IMR-90 (cell line): ENCODE measurements around the gene TFDP2. TPM values are rescaled to one million over a fixed set of nuclear protein-coding genes. Genes with fewer than 3 reads are reported as not detected.

ENCODE experiments used
- ATAC-seq: fragments of 200-7000 bp; cut with Tn5 transposase; 2 replicates; pipeline ENCODE4 v1.9.1; 2020; ENCODE audit warnings: low read depth, mild to moderate bottlenecking, moderate library complexity
- BruUV-seq: library from RNA; stranded (reverse); fragments of 400-500 nt; replicated peaks from 2 replicates; lab custom pipeline; 2021; lab: Mats Ljungman, UMichigan
- CTCF ChIA-PET: fragments of 300-600 bp; formaldehyde crosslinking; extraction: SDS; loops from one replicate; lab custom pipeline; 2021; ENCODE audit warnings: antibody characterized with exemption; lab: Yijun Ruan, JAX
- POLR2A ChIA-PET: fragments of 300-600 bp; sonication (Branson Sonifier 250); formaldehyde crosslinking; loops from one replicate; lab custom pipeline; 2022; ENCODE audit warnings: antibody characterized with exemption; ENCODE audit not compliant: unreplicated experiment; lab: Charles Lee
- DNase-seq: peaks from one replicate; pipeline ENCODE4 v3.0.0; 2013
- H2AFZ ChIP-seq: replicated peaks from 2 replicates; pipeline ENCODE3; 2013; ENCODE audit warnings: low read length, mild to moderate bottlenecking; ENCODE audit not compliant: poor library complexity
- H2AK5ac ChIP-seq: 2 replicates; pipeline ENCODE4 v1.6.1; 2013; ENCODE audit warnings: low read depth, low read length, inconsistent platforms
- H2AK9ac ChIP-seq: replicated peaks from 2 replicates; pipeline ENCODE3; 2013; ENCODE audit warnings: mild to moderate bottlenecking, low read depth, low read length, moderate library complexity; ENCODE audit not compliant: poor library complexity
- H2BK120ac ChIP-seq: 2 replicates; pipeline ENCODE4 v1.6.1; 2013; ENCODE audit warnings: low read depth, low read length, inconsistent platforms
- H2BK15ac ChIP-seq: 3 replicates; pipeline ENCODE4 v1.6.1; 2013; ENCODE audit warnings: low read depth, low read length, inconsistent platforms
- H2BK20ac ChIP-seq: 2 replicates; pipeline ENCODE4 v1.6.1; 2013; ENCODE audit warnings: low read depth, mild to moderate bottlenecking, inconsistent platforms, low read length, moderate library complexity
- H2BK5ac ChIP-seq: 2 replicates; pipeline ENCODE4 v1.6.1; 2013; ENCODE audit warnings: mild to moderate bottlenecking, low read depth, low read length, inconsistent platforms; ENCODE audit not compliant: poor library complexity, severe bottlenecking
- H3K14ac ChIP-seq: replicated peaks from 2 replicates; pipeline ENCODE4 v1.6.1; 2013; ENCODE audit warnings: low read depth, low read length, inconsistent platforms
- H3K18ac ChIP-seq: 2 replicates; pipeline ENCODE4 v1.6.1; 2013; ENCODE audit warnings: low read depth, low read length, control low read depth
- H3K23ac ChIP-seq: 2 replicates; pipeline ENCODE4 v1.6.1; 2013; ENCODE audit warnings: low read depth, low read length, inconsistent platforms
- H3K27ac ChIP-seq: 2 replicates; pipeline ENCODE4 v1.5.1; 2013; ENCODE audit warnings: mild to moderate bottlenecking, control low read depth, low read length; ENCODE audit not compliant: insufficient read depth
- H3K27me3 ChIP-seq: 2 replicates; pipeline ENCODE4 v1.6.1; 2013; ENCODE audit warnings: low read length; ENCODE audit not compliant: control insufficient read depth, insufficient read depth
- H3K36me3 ChIP-seq: 2 replicates; pipeline ENCODE4 v1.6.1; 2013; ENCODE audit warnings: low read length, mixed read lengths; ENCODE audit not compliant: control insufficient read depth, insufficient read depth
- H3K4ac ChIP-seq: 2 replicates; pipeline ENCODE4 v1.6.1; 2013; ENCODE audit warnings: low read depth, low read length, inconsistent platforms
- H3K4me1 ChIP-seq: 2 replicates; pipeline ENCODE4 v1.6.1; 2013; ENCODE audit warnings: low read length, mixed read lengths; ENCODE audit not compliant: control insufficient read depth, insufficient read depth
- H3K4me2 ChIP-seq: 2 replicates; pipeline ENCODE4 v1.6.1; 2013; ENCODE audit warnings: low read depth, mild to moderate bottlenecking, control low read depth, low read length, moderate library complexity
- H3K4me3 ChIP-seq: 2 replicates; pipeline ENCODE4 v1.5.1; 2013; ENCODE audit warnings: low read depth, mild to moderate bottlenecking, control low read depth, low read length, moderate library complexity; ENCODE audit not compliant: insufficient read depth
- H3K56ac ChIP-seq: 2 replicates; pipeline ENCODE4 v1.6.1; 2013; ENCODE audit warnings: low read length, inconsistent platforms; ENCODE audit not compliant: insufficient read depth; ENCODE audit errors: extremely low read depth
- H3K79me1 ChIP-seq, 2 experiments: 2 replicates each; pipeline ENCODE4 v1.6.1; 2013; ENCODE audit warnings: low read length in 2 of 2, inconsistent platforms in 1 of 2, low read depth in 1 of 2
- H3K9ac ChIP-seq: 2 replicates; pipeline ENCODE4 v1.6.1; 2013; ENCODE audit warnings: low read depth, low read length, control low read depth
- H3K9me1 ChIP-seq: 2 replicates; pipeline ENCODE4 v1.6.1; 2013; ENCODE audit warnings: low read length, inconsistent platforms; ENCODE audit not compliant: insufficient read depth
- H3K9me3 ChIP-seq: 2 replicates; pipeline ENCODE4 v1.6.1; 2013; ENCODE audit warnings: low read length; ENCODE audit not compliant: control insufficient read depth, insufficient read depth
- H4K20me1 ChIP-seq: 2 replicates; pipeline ENCODE4 v1.6.1; 2013; ENCODE audit warnings: low read length, inconsistent platforms; ENCODE audit not compliant: insufficient read depth
- H4K5ac ChIP-seq: 2 replicates; pipeline ENCODE4 v1.6.1; 2013; ENCODE audit warnings: mild to moderate bottlenecking, low read depth, low read length, control low read depth
- H4K8ac ChIP-seq, 2 experiments: 2 replicates each; pipeline ENCODE4 v1.6.1; 2013; ENCODE audit warnings: low read depth in 2 of 2, low read length in 2 of 2, control low read depth in 1 of 2, inconsistent platforms in 1 of 2
- H4K91ac ChIP-seq: 2 replicates; pipeline ENCODE4 v1.6.1; 2013; ENCODE audit warnings: low read depth, low read length, inconsistent platforms; ENCODE audit not compliant: insufficient read depth
- BHLHE40 ChIP-seq: fragments of 150-350 bp; IDR thresholded peaks from 2 replicates; pipeline ENCODE4 v1.6.1; 2016; ENCODE audit warnings: mild to moderate bottlenecking, low read depth, low read length
- CEBPB ChIP-seq: IDR thresholded peaks from 2 replicates; pipeline ENCODE4 v1.6.1; 2012; ENCODE audit warnings: low read depth, low read length, improper control_type of control experiment
- CHD1 ChIP-seq: IDR thresholded peaks from 2 replicates; pipeline ENCODE4 v1.6.1; 2012; ENCODE audit warnings: low read depth, low read length, improper control_type of control experiment
- ELK1 ChIP-seq: fragments of 150-350 bp; IDR thresholded peaks from 2 replicates; pipeline ENCODE4 v1.6.1; 2016; ENCODE audit warnings: low read depth, mild to moderate bottlenecking, low read length, moderate library complexity, borderline replicate concordance
- FOS ChIP-seq: fragments of 150-350 bp; IDR thresholded peaks from 2 replicates; pipeline ENCODE4 v1.6.1; 2016; ENCODE audit warnings: low read depth, low read length
- MXI1 ChIP-seq: IDR thresholded peaks from 2 replicates; pipeline ENCODE4 v1.6.1; 2012; ENCODE audit warnings: low read depth, mild to moderate bottlenecking, low read length, moderate library complexity, borderline replicate concordance
- NFE2L2 ChIP-seq: fragments of 150-350 bp; IDR thresholded peaks from 2 replicates; pipeline ENCODE4 v1.6.1; 2016; ENCODE audit warnings: low read depth, mild to moderate bottlenecking, low read length
- POLR2A ChIP-seq: IDR thresholded peaks from 2 replicates; pipeline ENCODE4 v1.6.1; 2012; ENCODE audit warnings: mild to moderate bottlenecking, low read depth, low read length
- RCOR1 ChIP-seq: IDR thresholded peaks from 2 replicates; pipeline ENCODE4 v1.6.1; 2012; ENCODE audit warnings: mild to moderate bottlenecking, low read length, improper control_type of control experiment; ENCODE audit not compliant: insufficient replicate concordance
- SMC3 ChIP-seq: fragments of 150-350 bp; IDR thresholded peaks from 2 replicates; pipeline ENCODE4 v1.6.1; 2016; ENCODE audit warnings: low read depth, mild to moderate bottlenecking, antibody characterized with exemption, low read length, moderate library complexity
- USF2 ChIP-seq: fragments of 150-350 bp; IDR thresholded peaks from 2 replicates; pipeline ENCODE4 v1.6.1; 2017; ENCODE audit warnings: mild to moderate bottlenecking, antibody characterized with exemption, low read length, low read depth
- dilution Hi-C: fragments of 300-500 bp; cut with HindIII; formaldehyde crosslinking; loops from one replicate; pipeline ENCODE4 v1.14.3; 2018; ENCODE audit warnings: low sequenced_read_pairs; ENCODE audit not compliant: unreplicated experiment
- in situ Hi-C: fragments of 300-500 bp; cut with MboI; formaldehyde crosslinking; loops from 3 replicates; pipeline ENCODE4 v1.14.3; 2019; ENCODE audit warnings: low sequenced_read_pairs, inconsistent platforms, mixed read lengths
- intact Hi-C: fragments of 100-400 bp; cut with micrococcal nuclease; formaldehyde crosslinking; loops from 2 replicates; pipeline ENCODE4 v1.10.0; 2022
- polyA plus RNA-seq, 3 experiments: library from polyadenylated mRNA; depleted of rRNA; stranded (reverse); fragments of >200 nt; gene quantifications; 2 replicates each; pipeline ENCODE4 v1.2.3, GENCODE V29; 2012; ENCODE audit warnings: low replicate concordance in 1 of 3
- total RNA-seq: library from RNA; depleted of rRNA; stranded (reverse); fragments of >200 nt; gene quantifications from 2 replicates; pipeline ENCODE4 v1.2.3, GENCODE V29; 2012

TFDP2 gene
- total and polyA plus RNA-seq, 2 of the 4 experiments (the other 2 are of a cell fraction): 10.7 to 23.7 TPM

DNA sequence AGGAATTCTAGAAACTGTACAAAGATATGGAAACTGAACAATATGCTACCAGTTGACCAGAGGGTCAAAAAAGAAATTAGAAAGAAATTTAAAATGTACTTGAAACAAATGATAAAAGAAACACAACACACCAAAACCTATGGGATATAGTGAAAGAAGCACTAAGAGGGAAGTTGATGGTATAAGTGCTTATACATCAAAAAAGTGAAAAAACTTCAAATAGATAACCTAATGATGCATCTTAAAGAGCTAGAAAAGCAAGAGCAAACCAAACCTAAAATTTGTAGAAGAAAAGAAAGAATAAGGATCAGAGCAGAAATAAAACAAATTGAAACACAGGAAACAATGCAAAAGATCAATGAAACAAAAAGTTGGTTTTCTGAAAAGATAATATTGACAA is 68.2 kb downstream of the TFDP2 start:
- H2AFZ ChIP-seq: no peak overlapping the region
- no peak overlapping the region for H2AK5ac ChIP-seq
- dilution Hi-C loops: no loop called here
- H2BK120ac ChIP-seq: no peak overlapping the region
- no peaks in the 10 kb centered on the region for H3K9me3 ChIP-seq
- H2BK15ac ChIP-seq: no peak overlapping the region
- no peak for TF ChIP-seq NFE2L2
- TF ChIP-seq POLR2A: no peak
- TF ChIP-seq BHLHE40: no peak
- no peak for TF ChIP-seq USF2
- no peak for TF ChIP-seq CHD1
- no peak for TF ChIP-seq RCOR1
- TF ChIP-seq MXI1: no peak
- TF ChIP-seq CEBPB: no peak
- TF ChIP-seq FOS: no peak
- TF ChIP-seq SMC3: no peak
- no peak for TF ChIP-seq ELK1
- H4K91ac ChIP-seq: no peak overlapping the region
- no peak for DNase-seq
- no TSS peak for BruUV-seq
- ChIA-PET POLR2A (no interaction called here), CTCF (no interaction called here)
- no peak overlapping the region for H3K9ac ChIP-seq
- H3K18ac ChIP-seq: no peak overlapping the region
- in situ Hi-C loops: no loop called here
- no peaks in the 10 kb centered on the region for H4K20me1 ChIP-seq
- no peaks in the 10 kb centered on the region for H3K4me1 ChIP-seq
- H2BK20ac ChIP-seq: no peak overlapping the region
- H3K4me2 ChIP-seq: no peak overlapping the region
- H3K4me3 ChIP-seq: no peak overlapping the region
- intact Hi-C loops: no loop called here
- no peak overlapping the region for H2AK9ac ChIP-seq
- no peak for ATAC-seq
- no peak overlapping the region for H3K56ac ChIP-seq
- H2BK5ac ChIP-seq: no peak overlapping the region
- no peaks in the 10 kb centered on the region for H3K79me1 ChIP-seq
- H3K4ac ChIP-seq: no peak overlapping the region
- H3K9me1 ChIP-seq: no peaks in the 10 kb centered on the region; the same call in 1 of the 2 replicates
- H3K27me3 ChIP-seq: no peaks in the 10 kb centered on the region
- no peak overlapping the region for H3K14ac ChIP-seq
- H4K8ac ChIP-seq: no peak overlapping the region
- no peak overlapping the region for H3K23ac ChIP-seq
- H3K36me3 ChIP-seq: no peaks in the 10 kb centered on the region
- no peak overlapping the region for H3K27ac ChIP-seq
- no peak overlapping the region for H4K5ac ChIP-seq
